Smooth muscle cell (in vitro differentiated cells): ENCODE measurements around the gene NLK. TPM values are rescaled to one million over a fixed set of nuclear protein-coding genes. Genes with fewer than 3 reads are reported as not detected.
A peak's percentile ranks its signal among the peaks of the same experiment; 100 is the strongest.

ENCODE experiments used
- DNase-seq: peaks from one replicate; lab custom pipeline; 2025; ENCODE audit not compliant: unreplicated experiment; lab: John Stamatoyannopoulos, UW
- H2AFZ ChIP-seq: fragments of 200-600 bp; sonication (generic); 2 replicates; pipeline ENCODE4 v1.6.0; 2016; ENCODE audit warnings: antibody characterized with exemption, low read depth, mild to moderate bottlenecking
- H3F3A ChIP-seq: fragments of 200-600 bp; sonication (generic); 2 replicates; pipeline ENCODE4 v1.6.0; 2017; ENCODE audit warnings: antibody characterized with exemption, low read depth
- H3K27ac ChIP-seq: fragments of 200-600 bp; sonication (generic); 2 replicates; pipeline ENCODE4 v1.5.1; 2016; ENCODE audit warnings: low read depth, mild to moderate bottlenecking
- H3K27me3 ChIP-seq: fragments of 200-600 bp; sonication (generic); 2 replicates; pipeline ENCODE4 v1.6.1; 2016; ENCODE audit warnings: low read depth, mild to moderate bottlenecking
- H3K36me3 ChIP-seq: fragments of 200-600 bp; sonication (generic); 2 replicates; pipeline ENCODE4 v1.5.1; 2016; ENCODE audit warnings: low read depth
- H3K4me1 ChIP-seq: fragments of 200-600 bp; sonication (generic); 2 replicates; pipeline ENCODE4 v1.5.1; 2016; ENCODE audit warnings: low read depth
- H3K4me2 ChIP-seq: fragments of 200-600 bp; sonication (generic); 2 replicates; pipeline ENCODE4 v1.6.0; 2016; ENCODE audit warnings: mild to moderate bottlenecking
- H3K4me3 ChIP-seq: fragments of 200-600 bp; sonication (generic); 2 replicates; pipeline ENCODE4 v1.5.1; 2016; ENCODE audit warnings: mild to moderate bottlenecking
- H3K79me2 ChIP-seq: fragments of 200-600 bp; sonication (generic); 2 replicates; pipeline ENCODE4 v1.6.0; 2016; ENCODE audit warnings: low read depth, mild to moderate bottlenecking
- H3K9ac ChIP-seq: fragments of 200-600 bp; sonication (generic); 2 replicates; pipeline ENCODE4 v1.6.0; 2016; ENCODE audit warnings: low read depth
- H3K9me3 ChIP-seq: fragments of 200-600 bp; sonication (generic); replicated peaks from 2 replicates; pipeline ENCODE4 v1.5.1; 2016; ENCODE audit warnings: low read depth
- H4K20me1 ChIP-seq: fragments of 200-600 bp; sonication (generic); 2 replicates; pipeline ENCODE4 v1.6.0; 2016; ENCODE audit warnings: low read depth
- WGBS: methylation state at CpG from one replicate; pipeline ENCODE4 v1.1.7; 2016; ENCODE audit warnings: low lambda C conversion rate; 5-methylcytosine and 5-hydroxymethylcytosine counted together
- polyA plus RNA-seq: library from polyadenylated mRNA; unstranded; fragments of >200 nt; fragmentation: Nextera tagmentation; extraction: Ambion mirVana; gene quantifications from 2 replicates; pipeline ENCODE4 v1.2.1, GENCODE V29; 2016
- total RNA-seq: library from RNA; depleted of rRNA; stranded (reverse); fragments of >200 nt; gene quantifications from 2 replicates; pipeline ENCODE4 v1.2.3, GENCODE V29; 2014
- TF ChIP-seq, protein P1 (sequence below): fragments of 200-600 bp; sonication (generic); IDR thresholded peaks from 2 replicates; pipeline ENCODE4 v1.5.1; 2017; ENCODE audit warnings: borderline replicate concordance, mild to moderate bottlenecking, antibody characterized with exemption; ENCODE audit not compliant: insufficient read depth, poor library complexity, severe bottlenecking

The NLK gene
- total and polyA plus RNA-seq, 2 experiments from 2014 or later = 1.8 to 18.0 TPM

DNA sequence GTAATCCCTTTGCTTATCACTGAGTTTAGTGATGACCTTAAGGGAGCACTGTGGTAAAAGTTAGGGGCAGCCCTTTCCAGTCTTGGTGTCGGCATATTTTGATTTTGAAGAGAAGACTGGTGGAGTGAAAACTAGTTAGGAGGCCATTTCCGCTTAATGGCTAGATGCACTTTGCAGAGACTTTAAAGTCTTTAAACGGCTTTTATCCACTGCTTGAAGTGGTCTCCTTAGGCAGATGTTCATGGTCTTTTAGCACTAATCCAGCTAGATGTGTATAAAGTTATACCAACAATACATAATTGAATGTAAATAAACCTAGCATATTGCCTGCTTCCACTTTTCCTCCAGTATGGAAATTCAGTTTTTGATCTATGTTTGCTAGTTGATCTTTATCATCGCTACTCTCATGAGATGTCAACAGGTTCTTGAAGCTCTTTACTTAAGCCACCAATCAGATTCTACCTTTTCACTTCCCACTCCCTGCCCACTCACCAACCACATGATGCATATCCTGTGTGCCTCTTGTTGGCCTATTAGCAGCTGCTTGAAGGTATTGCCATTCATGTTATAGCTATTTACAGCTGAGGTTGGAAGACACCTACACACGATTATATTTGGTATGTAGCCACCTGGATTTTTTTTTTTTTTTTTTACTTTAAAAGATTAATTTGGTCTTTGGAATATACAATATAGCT lies 132.0 kb downstream of the NLK start:
- WGBS = 68% methylated on average over 5 of the region's 5 CpGs
- Histone ChIP-seq H3K9me3 (no peaks in the 10 kb centered on the region), H3K4me2 (no peak overlapping the region), H2AFZ (no peak overlapping the region), H4K20me1 (no peaks in the 10 kb centered on the region), H3K79me2 (no peaks in the 10 kb centered on the region), H3K27me3 (no peaks in the 10 kb centered on the region), H3K27ac (no peak overlapping the region), H3K4me3 (no peak overlapping the region), H3K9ac (no peak overlapping the region), H3K4me1 (no peaks in the 10 kb centered on the region), H3F3A (no peaks in the 10 kb centered on the region), H3K36me3 (no peaks in the 10 kb centered on the region)
- no peak for DNase-seq
- TF ChIP-seq, protein P1, sequence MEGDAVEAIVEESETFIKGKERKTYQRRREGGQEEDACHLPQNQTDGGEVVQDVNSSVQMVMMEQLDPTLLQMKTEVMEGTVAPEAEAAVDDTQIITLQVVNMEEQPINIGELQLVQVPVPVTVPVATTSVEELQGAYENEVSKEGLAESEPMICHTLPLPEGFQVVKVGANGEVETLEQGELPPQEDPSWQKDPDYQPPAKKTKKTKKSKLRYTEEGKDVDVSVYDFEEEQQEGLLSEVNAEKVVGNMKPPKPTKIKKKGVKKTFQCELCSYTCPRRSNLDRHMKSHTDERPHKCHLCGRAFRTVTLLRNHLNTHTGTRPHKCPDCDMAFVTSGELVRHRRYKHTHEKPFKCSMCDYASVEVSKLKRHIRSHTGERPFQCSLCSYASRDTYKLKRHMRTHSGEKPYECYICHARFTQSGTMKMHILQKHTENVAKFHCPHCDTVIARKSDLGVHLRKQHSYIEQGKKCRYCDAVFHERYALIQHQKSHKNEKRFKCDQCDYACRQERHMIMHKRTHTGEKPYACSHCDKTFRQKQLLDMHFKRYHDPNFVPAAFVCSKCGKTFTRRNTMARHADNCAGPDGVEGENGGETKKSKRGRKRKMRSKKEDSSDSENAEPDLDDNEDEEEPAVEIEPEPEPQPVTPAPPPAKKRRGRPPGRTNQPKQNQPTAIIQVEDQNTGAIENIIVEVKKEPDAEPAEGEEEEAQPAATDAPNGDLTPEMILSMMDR = no peak

DNA sequence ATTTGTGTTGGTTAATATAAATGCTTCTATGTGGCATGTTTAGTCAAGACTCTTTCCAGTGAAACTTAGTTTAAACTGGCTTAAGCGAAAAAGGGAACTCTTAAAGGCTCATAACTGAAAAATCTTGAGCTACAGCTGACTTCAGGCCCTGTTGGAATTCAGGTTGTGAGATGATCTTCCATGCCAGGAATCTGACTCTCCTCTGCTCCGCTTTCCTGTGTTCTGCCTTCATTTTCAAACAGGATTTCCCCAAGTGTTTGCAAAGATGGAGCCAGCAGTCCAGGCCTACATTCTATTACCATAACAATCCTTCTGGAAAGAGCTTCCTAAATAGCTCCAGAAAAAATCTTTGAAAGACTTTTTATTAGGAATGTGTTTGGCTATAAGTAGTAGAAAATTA lies 134.9 kb downstream of the NLK start:
- H3K79me2 ChIP-seq = no peaks in the 10 kb centered on the region
- H2AFZ ChIP-seq = no peak overlapping the region
- H3K4me1 ChIP-seq = no peaks in the 10 kb centered on the region
- TF ChIP-seq, protein P1 = no peak
- no peaks in the 10 kb centered on the region for H4K20me1 ChIP-seq
- DNase-seq = no peak
- no peaks in the 10 kb centered on the region for H3F3A ChIP-seq
- H3K27me3 ChIP-seq = no peaks in the 10 kb centered on the region
- WGBS = 81% methylated on average over 2 of the region's 2 CpGs
- peak overlapping the region; percentile 23 for H3K27ac ChIP-seq
- no peaks in the 10 kb centered on the region for H3K36me3 ChIP-seq
- no peaks in the 10 kb centered on the region for H3K9me3 ChIP-seq
- no peak overlapping the region for H3K4me2 ChIP-seq
- no peak overlapping the region for H3K9ac ChIP-seq
- H3K4me3 ChIP-seq = no peak overlapping the region

DNA sequence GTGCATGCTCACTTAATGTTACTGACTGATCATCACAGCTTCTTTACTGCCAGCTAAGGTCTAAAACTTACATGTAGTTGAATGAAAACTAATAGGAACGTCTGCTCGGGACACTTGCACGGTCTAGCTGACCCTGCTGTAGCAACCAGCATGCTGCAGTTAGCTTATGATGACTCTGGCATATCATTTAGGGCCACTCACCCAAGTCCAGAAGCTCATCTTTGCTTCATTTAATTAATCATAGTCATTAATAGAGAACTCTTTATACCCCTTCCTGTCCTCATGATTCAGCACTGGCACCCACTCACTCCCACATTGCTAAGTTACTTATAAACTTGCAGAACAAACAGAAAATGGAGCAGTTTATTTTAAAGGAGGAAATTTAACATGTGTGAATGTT lies 136.3 kb downstream of the NLK start:
- no peaks in the 10 kb centered on the region for H3K79me2 ChIP-seq
- H3K9ac ChIP-seq = no peak overlapping the region
- H4K20me1 ChIP-seq = no peaks in the 10 kb centered on the region
- H3K27ac ChIP-seq = no peak overlapping the region
- no peaks in the 10 kb centered on the region for H3K27me3 ChIP-seq
- H2AFZ ChIP-seq = no peak overlapping the region
- WGBS = 92% methylated on average over 3 of the region's 3 CpGs
- H3F3A ChIP-seq = no peaks in the 10 kb centered on the region
- DNase-seq = no peak
- H3K4me2 ChIP-seq = no peak overlapping the region
- no peaks in the 10 kb centered on the region for H3K36me3 ChIP-seq
- no peaks in the 10 kb centered on the region for H3K9me3 ChIP-seq
- H3K4me3 ChIP-seq = no peak overlapping the region
- no peaks in the 10 kb centered on the region for H3K4me1 ChIP-seq
- TF ChIP-seq, protein P1 = no peak

DNA sequence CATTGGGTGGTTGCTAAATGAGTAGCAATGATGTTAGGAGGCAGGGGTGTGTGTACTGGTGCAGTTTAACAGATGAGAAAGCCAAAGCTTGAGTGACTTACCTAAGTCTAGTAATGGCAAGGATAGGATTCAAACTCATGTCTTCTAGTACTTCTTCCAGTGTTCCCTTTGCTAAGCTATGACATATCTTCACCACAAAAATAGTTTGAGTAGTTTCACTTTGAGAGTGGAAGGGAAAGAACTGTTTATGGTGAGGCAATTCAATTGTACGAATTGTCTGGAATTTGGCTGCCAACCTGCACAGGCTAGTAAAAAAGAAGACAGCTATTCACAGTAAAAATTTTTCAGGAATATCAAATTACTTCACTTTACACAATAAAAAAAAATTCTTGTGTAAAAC lies 138.0 kb downstream of the NLK start:
- H3K4me1 ChIP-seq = no peaks in the 10 kb centered on the region
- H3K27ac ChIP-seq = no peak overlapping the region
- 75% methylated on average over 1 of the region's 1 CpG for WGBS
- TF ChIP-seq, protein P1 = no peak
- no peaks in the 10 kb centered on the region for H3F3A ChIP-seq
- H3K27me3 ChIP-seq = no peaks in the 10 kb centered on the region
- peaks cover 5% of the 10 kb centered on the region for H3K36me3 ChIP-seq
- H3K4me2 ChIP-seq = no peak overlapping the region
- no peaks in the 10 kb centered on the region for H4K20me1 ChIP-seq
- no peak for DNase-seq
- no peak overlapping the region for H3K4me3 ChIP-seq
- H3K9ac ChIP-seq = no peak overlapping the region
- no peaks in the 10 kb centered on the region for H3K79me2 ChIP-seq
- no peaks in the 10 kb centered on the region for H3K9me3 ChIP-seq
- no peak overlapping the region for H2AFZ ChIP-seq
